OCI-LY3 (cell line): ENCODE results near the gene DYNC1I1.

Source experiments
- H2AFZ ChIP-seq: fragments of 200-600, 300-600 bp; shearing (Covaris generic); 2 replicates; pipeline ENCODE4 v1.6.0; 2014; ENCODE audit warnings: antibody characterized with exemption, low read depth, low read length
- H3K27ac ChIP-seq: fragments of 200-600, 300-600 bp; sonication (generic); 2 replicates; pipeline ENCODE4 v1.5.1; 2014; ENCODE audit warnings: mild to moderate bottlenecking, low read length, moderate library complexity, mixed read lengths
- H3K27me3 ChIP-seq: fragments of 200-600, 300-600 bp; sonication (generic); 2 replicates; pipeline ENCODE4 v1.6.1; 2014; ENCODE audit warnings: low read depth, low read length, mixed read lengths
- H3K36me3 ChIP-seq: fragments of 200-600, 300-600 bp; sonication (generic); replicated peaks from 2 replicates; pipeline ENCODE3; 2014; ENCODE audit warnings: low read depth, low read length, mixed read lengths
- H3K4me1 ChIP-seq: fragments of 300-600, 200-600 bp; sonication (generic); 2 replicates; pipeline ENCODE4 v1.6.1; 2014; ENCODE audit warnings: low read length, mixed read lengths
- H3K4me2 ChIP-seq: fragments of 200-600, 300-600 bp; sonication (generic); 2 replicates; pipeline ENCODE4 v1.6.1; 2014; ENCODE audit warnings: low read length, mixed read lengths
- H3K4me3 ChIP-seq: fragments of 300-600, 200-600 bp; sonication (generic); 2 replicates; pipeline ENCODE4 v1.5.1; 2014; ENCODE audit warnings: antibody characterized with exemption, mild to moderate bottlenecking, low read length, moderate library complexity
- H3K79me2 ChIP-seq: fragments of 300-600, 200-600 bp; shearing (Covaris generic); 2 replicates; pipeline ENCODE4 v1.6.1; 2014; ENCODE audit warnings: mild to moderate bottlenecking, low read length, mixed read lengths
- H3K9ac ChIP-seq: fragments of 300-600, 200-600 bp; shearing (Covaris generic); 2 replicates; pipeline ENCODE4 v1.6.0; 2014; ENCODE audit warnings: mild to moderate bottlenecking, low read length, moderate library complexity
- H3K9me3 ChIP-seq: fragments of 200-600, 300-600 bp; shearing (Covaris generic); 2 replicates; pipeline ENCODE4 v1.6.1; 2014; ENCODE audit warnings: low read length, mixed read lengths; ENCODE audit not compliant: insufficient read depth
- H4K20me1 ChIP-seq: fragments of 200-600, 300-600 bp; sonication (generic); 2 replicates; pipeline ENCODE4 v1.6.1; 2016; ENCODE audit warnings: low read length, mixed read lengths; ENCODE audit not compliant: insufficient read depth
- CTCF ChIP-seq: fragments of 200-600, 300-600 bp; sonication (generic); IDR thresholded peaks from 2 replicates; pipeline ENCODE4 v1.5.1; 2014; ENCODE audit warnings: antibody characterized with exemption, low read length, low read depth
- EZH2phosphoT487 ChIP-seq: fragments of 200-600 bp; shearing (Covaris generic); IDR thresholded peaks from 2 replicates; pipeline ENCODE4 v1.6.1; 2018; ENCODE audit warnings: antibody characterized with exemption, mixed run types, low read depth

The DYNC1I1 gene

GRCh38 chr7:96021568-96021967 lies 249.2 kb downstream of the DYNC1I1 start:
- no peak for TF ChIP-seq EZH2phosphoT487
- TF ChIP-seq CTCF = no peak
- Histone ChIP-seq H3K9me3 (no peaks in the 10 kb centered on the region), H3K27ac (no peak overlapping the region), H2AFZ (no peak overlapping the region), H3K79me2 (no peaks in the 10 kb centered on the region), H3K4me1 (peaks cover 10% of the 10 kb centered on the region; the same call in 1 of the 2 replicates), H4K20me1 (no peaks in the 10 kb centered on the region), H3K27me3 (no peaks in the 10 kb centered on the region), H3K9ac (no peak overlapping the region), H3K36me3 (no peaks in the 10 kb centered on the region), H3K4me2 (no peak overlapping the region), H3K4me3 (no peak overlapping the region)

GRCh38 chr7:96023387-96023786 lies 251.0 kb downstream of the DYNC1I1 start:
- no peak overlapping the region for H3K27ac ChIP-seq
- peaks cover 6% of the 10 kb centered on the region; the same call in 1 of the 2 replicates for H3K4me1 ChIP-seq
- no peaks in the 10 kb centered on the region for H4K20me1 ChIP-seq
- H3K9ac ChIP-seq = no peak overlapping the region
- H3K36me3 ChIP-seq = no peaks in the 10 kb centered on the region
- H3K9me3 ChIP-seq = no peaks in the 10 kb centered on the region
- no peak overlapping the region for H3K4me2 ChIP-seq
- H3K4me3 ChIP-seq = no peak overlapping the region
- H3K27me3 ChIP-seq = no peaks in the 10 kb centered on the region
- no peak overlapping the region for H2AFZ ChIP-seq
- TF ChIP-seq EZH2phosphoT487 = no peak
- TF ChIP-seq CTCF = no peak
- no peaks in the 10 kb centered on the region for H3K79me2 ChIP-seq

- Histone ChIP-seq H3K4me1 (peaks cover 6% of the 10 kb centered on the region; the same call in 1 of the 2 replicates), H4K20me1 (no peaks in the 10 kb centered on the region), H3K79me2 (no peaks in the 10 kb centered on the region), H3K27me3 (no peaks in the 10 kb centered on the region), H3K4me3 (no peak overlapping the region), H2AFZ (no peak overlapping the region), H3K9ac (no peak overlapping the region), H3K27ac (no peak overlapping the region), H3K36me3 (no peaks in the 10 kb centered on the region), H3K9me3 (no peaks in the 10 kb centered on the region), H3K4me2 (no peak overlapping the region)
- no peak for TF ChIP-seq CTCF
- TF ChIP-seq EZH2phosphoT487 = no peak
These were observed 253.7 kb downstream of the DYNC1I1 start for GRCh38 chr7:96026010-96026409.

GRCh38 chr7:96026611-96027010 lies 254.3 kb downstream of the DYNC1I1 start:
- no peak overlapping the region for H3K4me2 ChIP-seq
- H3K27ac ChIP-seq = no peak overlapping the region
- no peak overlapping the region for H3K4me3 ChIP-seq
- no peaks in the 10 kb centered on the region for H4K20me1 ChIP-seq
- TF ChIP-seq CTCF = no peak
- TF ChIP-seq EZH2phosphoT487 = no peak
- H3K4me1 ChIP-seq = peaks cover 6% of the 10 kb centered on the region; the same call in 1 of the 2 replicates
- no peaks in the 10 kb centered on the region for H3K79me2 ChIP-seq
- H3K9me3 ChIP-seq = no peaks in the 10 kb centered on the region
- H3K36me3 ChIP-seq = no peaks in the 10 kb centered on the region
- no peak overlapping the region for H2AFZ ChIP-seq
- H3K9ac ChIP-seq = no peak overlapping the region
- H3K27me3 ChIP-seq = no peaks in the 10 kb centered on the region
